H1 (cell line): Measurements from ENCODE around the gene ARHGAP10. TPM values are rescaled to one million over a fixed set of nuclear protein-coding genes. Genes with fewer than 3 reads are reported as not detected.

ENCODE experiments used
- CTCF ChIA-PET: fragments of 300-600 bp; sonication (Branson Sonifier 250); formaldehyde crosslinking; loops from one replicate; lab custom pipeline; 2021; ENCODE audit not compliant: partially characterized antibody; lab: Charles Lee
- POLR2A ChIA-PET: fragments of 300-600 bp; sonication (Branson Sonifier 250); formaldehyde crosslinking; loops from one replicate; lab custom pipeline; 2021; ENCODE audit warnings: inconsistent platforms; ENCODE audit not compliant: partially characterized antibody; lab: Charles Lee
- DNase-seq, 2 experiments: peaks; one replicate each; pipeline versions ENCODE4 v3.0.0 to v3.0.0-alpha.2; 2010 to 2022; ENCODE audit warnings: low spot score in 2 of 2, low read depth in 1 of 2, mixed read lengths in 1 of 2
- FAIRE-seq: peaks from 2 replicates; lab custom pipeline; 2011; peaks lifted over from hg19 to GRCh38; lab: Jason Lieb, UNC
- H2AFZ ChIP-seq: 2 replicates; pipeline ENCODE4 v1.8.1; 2012; ENCODE audit warnings: low read length, inconsistent platforms
- H2AK5ac ChIP-seq: 2 replicates; pipeline ENCODE4 v1.6.1; 2013; ENCODE audit warnings: low read depth, low read length
- H2BK120ac ChIP-seq: replicated peaks from 2 replicates; pipeline ENCODE3; 2013; ENCODE audit warnings: low read depth, low read length, inconsistent platforms
- H2BK12ac ChIP-seq: 2 replicates; pipeline ENCODE4 v1.6.1; 2013; ENCODE audit warnings: low read depth, low read length
- H2BK15ac ChIP-seq: 2 replicates; pipeline ENCODE4 v1.6.1; 2013; ENCODE audit warnings: low read length
- H2BK20ac ChIP-seq: 2 replicates; pipeline ENCODE4 v1.6.1; 2013; ENCODE audit warnings: low read length
- H2BK5ac ChIP-seq: 2 replicates; pipeline ENCODE4 v1.6.1; 2013; ENCODE audit warnings: low read depth, low read length
- H3K14ac ChIP-seq: 2 replicates; pipeline ENCODE4 v1.6.1; 2013; ENCODE audit warnings: inconsistent platforms; ENCODE audit not compliant: insufficient read length
- H3K18ac ChIP-seq: 2 replicates; pipeline ENCODE4 v1.6.1; 2013; ENCODE audit warnings: low read length; ENCODE audit errors: extremely low read depth
- H3K23ac ChIP-seq: 2 replicates; pipeline ENCODE4 v1.6.1; 2013; ENCODE audit warnings: inconsistent platforms; ENCODE audit not compliant: insufficient read length
- H3K23me2 ChIP-seq: 2 replicates; pipeline ENCODE4 v1.6.1; 2013; ENCODE audit warnings: low read depth, low read length
- H3K27ac ChIP-seq: 2 replicates; pipeline ENCODE4 v1.6.1; 2011; ENCODE audit warnings: low read depth, low read length, inconsistent platforms
- H3K27me3 ChIP-seq, 4 experiments: replicated peaks in 1 of 4; 1 replicate in 1 of 4; 2 replicates in 3 of 4; pipeline versions ENCODE4 v1.6.1 to v1.8.1; 2011 to 2013; ENCODE audit warnings: low read length in 3 of 4, mild to moderate bottlenecking in 3 of 4, inconsistent platforms in 2 of 4, mixed read lengths in 2 of 4, moderate library complexity in 1 of 4; ENCODE audit not compliant: control insufficient read depth in 3 of 4, insufficient read depth in 3 of 4; ENCODE audit errors: extremely low read depth in 1 of 4
- H3K36me3 ChIP-seq, 4 experiments: 2 replicates each; pipeline versions ENCODE4 v1.6.1 to v1.8.1; 2011 to 2013; ENCODE audit warnings: mild to moderate bottlenecking in 4 of 4, low read length in 3 of 4, moderate library complexity in 2 of 4, control low read depth in 1 of 4, inconsistent platforms in 1 of 4; ENCODE audit not compliant: insufficient read depth in 4 of 4, control insufficient read depth in 2 of 4
- H3K4ac ChIP-seq: replicated peaks from 2 replicates; pipeline ENCODE3; 2013; ENCODE audit warnings: low read length, low read depth, mixed read lengths, inconsistent platforms; ENCODE audit not compliant: insufficient read length
- H3K4me1 ChIP-seq, 4 experiments: replicated peaks in 1 of 4; 1 replicate in 1 of 4; 2 replicates in 3 of 4; pipeline versions ENCODE4 v1.6.1 to v1.8.1; 2011 to 2013; ENCODE audit warnings: low read length in 3 of 4, inconsistent platforms in 2 of 4, mixed read lengths in 1 of 4; ENCODE audit not compliant: insufficient read depth in 4 of 4, control insufficient read depth in 3 of 4
- H3K4me2 ChIP-seq, 2 experiments: 2 replicates each; pipeline versions ENCODE4 v1.6.1 to v1.8.1; 2011 to 2013; ENCODE audit warnings: low read depth in 2 of 2, low read length in 2 of 2, control low read depth in 1 of 2, inconsistent platforms in 1 of 2, mild to moderate bottlenecking in 1 of 2; ENCODE audit not compliant: insufficient read depth in 1 of 2
- H3K4me3 ChIP-seq, 4 experiments: fragments of 200-600, 300-600 bp in 1 of 4; sonication (generic), shearing (Covaris generic), sonication (Bioruptor Twin) in 1 of 4; 2 replicates each; pipeline versions ENCODE4 v1.5.1 to v1.8.1; 2011 to 2016; ENCODE audit warnings: low read length in 4 of 4, low read depth in 3 of 4, control low read depth in 2 of 4, inconsistent platforms in 2 of 4, mild to moderate bottlenecking in 2 of 4, mixed read lengths in 1 of 4, moderate library complexity in 1 of 4; ENCODE audit not compliant: insufficient read depth in 2 of 4; ENCODE audit errors: extremely low read depth in 1 of 4
- H3K56ac ChIP-seq: replicated peaks from 2 replicates; pipeline ENCODE3; 2013; ENCODE audit warnings: low read depth, mild to moderate bottlenecking, mixed read lengths, low read length, inconsistent platforms; ENCODE audit not compliant: insufficient read length
- H3K79me1 ChIP-seq: 2 replicates; pipeline ENCODE4 v1.6.1; 2013; ENCODE audit warnings: low read depth, low read length, control low read depth
- H3K79me2 ChIP-seq, 2 experiments: 2 replicates each; pipeline versions ENCODE4 v1.6.1 to v1.8.1; 2012 to 2013; ENCODE audit warnings: low read length in 2 of 2, mild to moderate bottlenecking in 2 of 2, inconsistent platforms in 1 of 2; ENCODE audit not compliant: insufficient read depth in 2 of 2, control insufficient read depth in 1 of 2
- H3K9ac ChIP-seq, 4 experiments: replicated peaks in 1 of 4; 1 replicate in 1 of 4; 2 replicates in 3 of 4; pipeline versions ENCODE4 v1.6.1 to v1.8.1; 2011 to 2013; ENCODE audit warnings: low read depth in 3 of 4, low read length in 3 of 4, control low read depth in 2 of 4, mild to moderate bottlenecking in 2 of 4, moderate library complexity in 2 of 4, inconsistent platforms in 1 of 4; ENCODE audit errors: extremely low read depth in 1 of 4
- H3K9me3 ChIP-seq, 2 experiments: 2 replicates each; pipeline versions ENCODE4 v1.6.1 to v1.8.1; 2012 to 2013; ENCODE audit warnings: mild to moderate bottlenecking in 2 of 2, moderate library complexity in 2 of 2, control low read depth in 1 of 2, inconsistent platforms in 1 of 2, low read depth in 1 of 2, low read length in 1 of 2, mixed read lengths in 1 of 2; ENCODE audit not compliant: insufficient read depth in 2 of 2
- H4K20me1 ChIP-seq, 2 experiments: replicated peaks in 1 of 2; 2 replicates each; pipeline versions ENCODE3 to v1.8.1; 2011 to 2013; ENCODE audit warnings: inconsistent platforms in 2 of 2, low read length in 2 of 2, mild to moderate bottlenecking in 1 of 2; ENCODE audit not compliant: insufficient read depth in 2 of 2, control insufficient read depth in 1 of 2
- H4K5ac ChIP-seq: 2 replicates; pipeline ENCODE4 v1.6.1; 2013; ENCODE audit warnings: low read length, low read depth, mixed read lengths, inconsistent platforms; ENCODE audit not compliant: insufficient read length
- H4K8ac ChIP-seq: 2 replicates; pipeline ENCODE4 v1.8.0; 2013; ENCODE audit warnings: mild to moderate bottlenecking, moderate library complexity, low read length, inconsistent platforms; ENCODE audit not compliant: insufficient read depth; ENCODE audit errors: extremely low read depth
- H4K91ac ChIP-seq: replicated peaks from 2 replicates; pipeline ENCODE3; 2013; ENCODE audit warnings: low read length, mixed read lengths, inconsistent platforms; ENCODE audit not compliant: insufficient read length
- BCL11A ChIP-seq, 2 experiments: IDR thresholded peaks; one replicate each; pipeline ENCODE4 v1.6.1; 2011; ENCODE audit warnings: low read depth in 2 of 2, low read length in 2 of 2, mild to moderate bottlenecking in 2 of 2
- NANOG ChIP-seq: IDR thresholded peaks from 2 replicates; pipeline ENCODE4 v1.6.1; 2011; ENCODE audit warnings: low read length, low read depth, mild to moderate bottlenecking, inconsistent platforms; ENCODE audit not compliant: insufficient read depth, poor library complexity, severe bottlenecking
- POU5F1 ChIP-seq: IDR thresholded peaks from 2 replicates; pipeline ENCODE4 v1.6.1; 2011; ENCODE audit warnings: low read depth, mild to moderate bottlenecking, low read length, moderate library complexity
- RBBP5 ChIP-seq: IDR thresholded peaks from 2 replicates; pipeline ENCODE4 v1.7.1; 2012; ENCODE audit warnings: low read depth, mild to moderate bottlenecking, inconsistent platforms, low read length, moderate library complexity, borderline replicate concordance
- SIN3A ChIP-seq, 2 experiments: IDR thresholded peaks in 1 of 2; conservative IDR thresholded peaks in 1 of 2; 2 replicates each; pipeline ENCODE4 v1.6.1; 2011 to 2012; ENCODE audit warnings: low read length in 2 of 2, improper control_type of control experiment in 1 of 2, low read depth in 1 of 2, mild to moderate bottlenecking in 1 of 2
- SRF ChIP-seq: IDR thresholded peaks from 2 replicates; pipeline ENCODE4 v1.6.1; 2011; ENCODE audit warnings: mild to moderate bottlenecking, low read depth, low read length, moderate library complexity
- YY1 ChIP-seq: IDR thresholded peaks from 2 replicates; pipeline ENCODE4 v1.6.1; 2011; ENCODE audit warnings: low read depth, mild to moderate bottlenecking, low read length
- WGBS, 2 experiments: shearing (Covaris generic) in 1 of 2; methylation state at CpG; one replicate each; pipeline versions ENCODE4 v1.1.6 to v1.1.7; 2013 to 2015; ENCODE audit warnings: low lambda C conversion rate in 2 of 2, mixed read lengths in 2 of 2, inconsistent platforms in 1 of 2, low coverage in 1 of 2, missing lambda C conversion rate in 1 of 2; ENCODE audit not compliant: insufficient replicate concordance in 2 of 2, insufficient coverage in 1 of 2, insufficient read length in 1 of 2; ENCODE audit errors: extremely low coverage in 1 of 2, missing lambda C conversion rate in 1 of 2; 5-methylcytosine and 5-hydroxymethylcytosine counted together
- polyA plus RNA-seq, 7 experiments: library from polyadenylated mRNA; depleted of rRNA in 3 of 7; stranded (reverse) in 5 of 7; unstranded in 2 of 7; fragments of >200 nt in 5 of 7; fragments of 200-250 nt in 2 of 7; gene quantifications; 1 replicate in 5 of 7; 2 replicates in 1 of 7; 4 replicates in 1 of 7; pipeline versions ENCODE4 v1.2.1 to v1.2.3, GENCODE V29; 2011 to 2013; ENCODE audit warnings: missing spikeins in 2 of 7, mixed read lengths in 2 of 7
- total RNA-seq: library from RNA; stranded (reverse); fragmentation: NEBNext Ultra II Directional; extraction: Animal tissue kit (Norgen Biotek cat#: 25700); gene quantifications from 2 replicates; pipeline ENCODE4 v1.2.1, GENCODE V29; 2021

ARHGAP10 gene
- total and polyA plus RNA-seq, 2 of the 8 experiments (the other 6 are each of a cell fraction or from before 2014, with no cell fraction given) = 3.7 to 6.1 TPM

DNA sequence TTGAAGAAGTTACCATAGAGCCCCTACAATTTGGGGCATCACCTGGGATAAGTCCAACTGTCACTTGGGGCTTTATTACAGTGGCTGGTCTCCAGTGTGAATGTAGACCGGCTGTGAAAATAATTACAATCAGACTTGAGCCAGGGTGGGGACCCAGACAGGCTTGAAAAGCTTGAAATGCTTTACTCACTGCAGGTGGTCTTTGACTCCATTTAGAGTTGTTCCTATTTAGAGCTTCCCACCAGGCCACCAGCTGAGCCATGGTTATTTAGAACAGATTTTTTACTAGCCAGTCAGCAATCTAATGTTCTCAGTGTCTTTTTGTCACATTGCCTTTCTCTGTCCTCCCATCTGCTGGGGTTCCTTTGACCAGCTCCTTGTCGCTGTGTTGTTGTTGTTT is 5.7 kb downstream of the ARHGAP10 start:
- no peak overlapping the region for H3K9ac ChIP-seq
- no peak for DNase-seq
- H2BK120ac ChIP-seq = no peak overlapping the region
- H3K23me2 ChIP-seq = no peaks in the 10 kb centered on the region; the same call in 1 of the 2 replicates
- no peak overlapping the region for H2BK20ac ChIP-seq
- ChIA-PET POLR2A (interaction anchor here (0.7 kb wide), 1 partner anchor 13 kb away, joined by 3 read pairs; no protein-coding TSS in a partner anchor), CTCF (interaction anchor here (0.7 to 3.0 kb wide), 10 partner anchors 10 to 128 kb away, joined by 3 to 14 read pairs (median 4); no protein-coding TSS in a partner anchor)
- H4K8ac ChIP-seq = no peak overlapping the region
- WGBS, 2 experiments = 13% methylated on average over 2 of the region's 2 CpGs; no CpG with 5 or more reads in 1 of the 2 experiments
- H2BK12ac ChIP-seq = no peak overlapping the region
- 0 out of 4 replicates have a peak, but pooled peaks cover 0 to 2% of the 10 kb centered on the region in 2 experiments for H3K79me2 ChIP-seq
- H3K18ac ChIP-seq = no peak overlapping the region
- H3K14ac ChIP-seq = no peak overlapping the region
- H3K36me3 ChIP-seq = no peaks in the 10 kb centered on the region
- peak overlapping the region in 1 of 2 experiments; percentile 27; a peak in 2 of 4 replicates for H3K4me2 ChIP-seq
- peaks cover 3 to 22% (median 16%) of the 10 kb centered on the region in 4 experiments for H3K27me3 ChIP-seq
- TF ChIP-seq SRF (no peak), POU5F1 (no peak), SIN3A (conservative IDR thresholded peaks at IDR 0.05 in 1 of 2, IDR thresholded peaks at IDR 0.05 in 1 of 2; ENCODE audit: low read depth in 1 of 2, low read length in 2 of 2) (no peak), YY1 (no peak), BCL11A (IDR thresholded peaks at IDR 0.05; ENCODE audit: low read depth in 2 of 2, low read length in 2 of 2) (peak in 1 of 2 experiments; percentile 74), RBBP5 (no peak), NANOG (peak; percentile 55)
- no peak overlapping the region for H2AFZ ChIP-seq
- H3K23ac ChIP-seq = no peak overlapping the region
- H3K79me1 ChIP-seq = no peaks in the 10 kb centered on the region
- no peaks in the 10 kb centered on the region for H4K20me1 ChIP-seq
- H2BK5ac ChIP-seq = no peak overlapping the region
- no peak overlapping the region for H3K4ac ChIP-seq
- H3K9me3 ChIP-seq = no peaks in the 10 kb centered on the region
- H3K4me1 ChIP-seq = peaks cover 2 to 28% (median 12%) of the 10 kb centered on the region in 4 experiments; a peak in 5 of 7 replicates
- H4K91ac ChIP-seq = no peak overlapping the region
- H2BK15ac ChIP-seq = no peak overlapping the region
- H2AK5ac ChIP-seq = no peak overlapping the region
- no peak overlapping the region for H4K5ac ChIP-seq
- H3K27ac ChIP-seq = no peak overlapping the region
- no peak overlapping the region for H3K4me3 ChIP-seq
- no peak overlapping the region for H3K56ac ChIP-seq
- no peak for FAIRE-seq
